Gastrocnemius medialis (tissue), 4 donors: ENCODE results near the gene ZSCAN16. TPM values are rescaled to one million over a fixed set of nuclear protein-coding genes. Genes with fewer than 3 reads are reported as not detected.

Experiments used
- ATAC-seq, 2 donors: fragments of 150-250 bp; one replicate each; pipeline ENCODE4 v1.9.1; 2016
- DNase-seq, 2 donors: peaks; one replicate each; pipeline ENCODE4 v3.0.0-alpha.2; 2019
- H3K27ac ChIP-seq, 4 donors: fragments of 200-600 bp; sonication (generic); 1 replicate in 1 of 4; 2 replicates in 3 of 4; pipeline ENCODE4 v1.5.1; 2016 to 2018; ENCODE audit warnings: mild to moderate bottlenecking in 2 of 4, moderate library complexity in 1 of 4
- H3K27me3 ChIP-seq, 3 donors: fragments of 200-600 bp; sonication (generic) in 2 of 3; 1 replicate in 1 of 3; 2 replicates in 2 of 3; pipeline versions ENCODE4 v1.5.1 to v1.6.0; 2016 to 2019; ENCODE audit warnings: mild to moderate bottlenecking in 1 of 3, moderate library complexity in 1 of 3
- H3K36me3 ChIP-seq, 2 donors: fragments of 200-600 bp; sonication (generic) in 1 of 2; one replicate each; pipeline ENCODE4 v1.5.1; 2017 to 2018
- H3K4me1 ChIP-seq, 2 donors: fragments of 200-600 bp; sonication (generic) in 1 of 2; one replicate each; pipeline ENCODE4 v1.5.1; 2016 to 2017; ENCODE audit warnings: mild to moderate bottlenecking in 2 of 2
- H3K4me3 ChIP-seq, 4 donors: fragments of 200-600 bp; sonication (generic) in 3 of 4; 1 replicate in 1 of 4; 2 replicates in 3 of 4; pipeline ENCODE4 v1.5.1; 2016 to 2019; ENCODE audit warnings: mild to moderate bottlenecking in 2 of 4
- H3K9me3 ChIP-seq, 3 donors: fragments of 200-600 bp; sonication (generic) in 2 of 3; 1 replicate in 1 of 3; 2 replicates in 2 of 3; pipeline ENCODE4 v1.5.1; 2016 to 2019
- POLR2A ChIP-seq, 2 donors: fragments of 450-650 bp; IDR thresholded peaks; one replicate each; pipeline ENCODE4 v1.6.1; 2017; ENCODE audit warnings: antibody characterized with exemption in 2 of 2, mild to moderate bottlenecking in 2 of 2, moderate library complexity in 2 of 2
- in situ Hi-C, 4 donors: fragments of 200-750 bp; cut with MboI; loops; one replicate each; pipeline versions ENCODE4 v1.15.0 to v1.8.0; 2017; ENCODE audit warnings: low sequenced_read_pairs in 4 of 4
- intact Hi-C: fragments of 100-400 bp; cut with DNase I; formaldehyde crosslinking; loops from one replicate; pipeline ENCODE4 v1.15.1; 2023; ENCODE audit warnings: low total_unique reads
- total RNA-seq, 4 donors: library from RNA; depleted of rRNA; stranded (reverse); fragments of >200 nt; gene quantifications; one replicate each; pipeline versions ENCODE4 v1.1.0 to v1.2.3, GENCODE V29; 2016
- TF ChIP-seq, protein P1 (sequence below), 5 experiments: fragments of 450-650 bp in 3 of 5; fragments of 200-600 bp in 2 of 5; sonication (generic) in 2 of 5; IDR thresholded peaks in 4 of 5; conservative IDR thresholded peaks in 1 of 5; 1 replicate in 4 of 5; 2 replicates in 1 of 5; pipeline ENCODE4 v1.5.1; 2016 to 2019; ENCODE audit warnings: antibody characterized with exemption in 5 of 5, mild to moderate bottlenecking in 3 of 5, moderate library complexity in 3 of 5

The ZSCAN16 gene
- total RNA-seq, 4 donors from 2014 or later, result 1.8 to 4.2 (median 3.4) TPM

DNA sequence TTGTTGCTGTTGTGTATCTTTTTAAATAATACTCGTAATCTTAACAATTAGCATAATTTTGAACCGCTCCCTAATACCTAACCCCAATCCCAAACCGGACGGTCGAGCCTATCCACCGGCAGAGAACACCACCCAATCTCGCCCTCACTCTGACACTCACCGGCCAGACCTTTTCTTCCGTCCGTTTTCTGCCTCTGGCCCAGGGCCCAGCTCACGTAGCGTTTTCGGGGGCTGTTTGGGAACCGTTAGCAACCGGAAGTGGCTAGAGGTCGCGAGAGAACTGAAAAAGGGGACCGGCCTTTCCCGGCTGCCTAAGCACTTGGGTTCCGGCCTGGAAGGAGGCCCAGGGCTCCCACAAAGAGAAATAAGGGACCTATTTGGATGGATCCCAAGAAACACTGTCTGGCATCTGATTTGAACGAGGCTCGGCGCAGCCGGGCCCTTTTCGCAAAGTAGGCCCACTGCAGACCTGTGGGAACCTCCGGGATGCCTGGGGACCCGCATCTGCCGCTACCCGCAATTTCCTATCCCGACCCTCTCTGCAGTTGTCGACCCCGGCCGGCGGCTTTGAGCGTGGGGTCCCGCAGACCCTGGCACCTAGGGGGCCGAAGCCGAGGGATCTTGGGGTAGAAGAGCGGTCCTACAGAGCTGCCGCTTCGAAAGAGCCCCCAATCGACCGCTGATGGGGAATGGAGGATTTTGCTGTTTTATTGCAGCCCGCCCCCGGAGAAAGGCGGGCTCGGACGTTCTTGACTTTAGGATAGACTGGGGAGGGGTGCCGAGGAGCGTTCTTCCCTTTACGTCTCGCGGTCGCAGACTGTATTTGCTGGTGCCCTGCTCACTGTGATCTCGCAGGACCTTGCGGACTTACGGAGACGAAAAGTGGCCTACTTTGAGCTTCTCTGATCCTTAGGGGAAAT is 12.4 kb downstream of the ZSCAN16 start:
- in situ Hi-C loops, result loop anchor here (10.0 to 25.0 kb wide), 4 partner anchors 52 to 218 kb away; partner anchors contain the start of genes ZSCAN26 (in 2 of the 4), NKAPL (in 1 of the 4), ZKSCAN4 (in 1 of the 4) and ZNF165 (in 1 of the 4)
- no peaks in the 10 kb centered on the region for H3K27me3 ChIP-seq
- ATAC-seq, result peak; percentile 90 to 93
- peak overlapping the region; percentile 90 to 97 (median 92) for H3K27ac ChIP-seq
- no peaks in the 10 kb centered on the region for H3K9me3 ChIP-seq
- H3K4me1 ChIP-seq, result peaks cover 17 to 21% of the 10 kb centered on the region in 2 donors
- peak in 1 of 2 donors; percentile 31 for TF ChIP-seq POLR2A (IDR thresholded peaks at IDR 0.05)
- TF ChIP-seq, protein P1, sequence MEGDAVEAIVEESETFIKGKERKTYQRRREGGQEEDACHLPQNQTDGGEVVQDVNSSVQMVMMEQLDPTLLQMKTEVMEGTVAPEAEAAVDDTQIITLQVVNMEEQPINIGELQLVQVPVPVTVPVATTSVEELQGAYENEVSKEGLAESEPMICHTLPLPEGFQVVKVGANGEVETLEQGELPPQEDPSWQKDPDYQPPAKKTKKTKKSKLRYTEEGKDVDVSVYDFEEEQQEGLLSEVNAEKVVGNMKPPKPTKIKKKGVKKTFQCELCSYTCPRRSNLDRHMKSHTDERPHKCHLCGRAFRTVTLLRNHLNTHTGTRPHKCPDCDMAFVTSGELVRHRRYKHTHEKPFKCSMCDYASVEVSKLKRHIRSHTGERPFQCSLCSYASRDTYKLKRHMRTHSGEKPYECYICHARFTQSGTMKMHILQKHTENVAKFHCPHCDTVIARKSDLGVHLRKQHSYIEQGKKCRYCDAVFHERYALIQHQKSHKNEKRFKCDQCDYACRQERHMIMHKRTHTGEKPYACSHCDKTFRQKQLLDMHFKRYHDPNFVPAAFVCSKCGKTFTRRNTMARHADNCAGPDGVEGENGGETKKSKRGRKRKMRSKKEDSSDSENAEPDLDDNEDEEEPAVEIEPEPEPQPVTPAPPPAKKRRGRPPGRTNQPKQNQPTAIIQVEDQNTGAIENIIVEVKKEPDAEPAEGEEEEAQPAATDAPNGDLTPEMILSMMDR (IDR thresholded peaks at IDR 0.05 in 4 of 5, conservative IDR thresholded peaks at IDR 0.05 in 1 of 5), result no peak
- peak overlapping the region; percentile 81 to 99 (median 98) for H3K4me3 ChIP-seq
- no peaks in the 10 kb centered on the region for H3K36me3 ChIP-seq
- intact Hi-C loops, result loop anchor here (2.0 to 5.0 kb wide), 5 partner anchors 35 to 665 kb away; partner anchors contain the start of genes ZNF165, ZNF184 and ZSCAN9
- peak; percentile 78 to 91 for DNase-seq

DNA sequence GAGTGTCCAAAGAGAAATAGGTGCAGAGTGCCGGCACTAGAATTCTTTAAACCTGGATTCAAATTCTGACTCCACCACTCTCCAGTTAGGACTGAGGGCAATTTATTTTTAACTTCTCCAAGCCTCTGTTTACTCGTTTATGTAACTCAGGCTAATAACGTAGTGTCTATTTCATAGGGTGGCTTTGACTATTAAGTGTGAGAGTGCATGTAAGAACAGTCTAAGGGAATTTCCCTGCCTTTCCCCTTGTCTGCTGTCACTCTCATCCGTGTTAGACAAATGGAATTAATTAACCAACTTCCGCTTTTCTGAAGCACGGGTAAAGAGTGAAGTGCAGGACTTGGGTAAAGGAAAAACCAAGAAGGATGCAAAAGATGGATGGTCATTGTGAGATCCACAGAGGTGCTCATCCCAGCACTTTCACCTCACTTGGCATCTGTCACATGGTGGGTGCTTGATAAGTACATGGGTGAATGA is 13.1 kb downstream of the ZSCAN16 start:
- in situ Hi-C loops (loop anchor here (10.0 to 25.0 kb wide), 4 partner anchors 53 to 217 kb away; partner anchors contain the start of genes ZSCAN26 (in 2 of the 4), NKAPL (in 1 of the 4), ZKSCAN4 (in 1 of the 4) and ZNF165 (in 1 of the 4)), intact Hi-C loops (loop anchor here (2.0 to 5.0 kb wide), 5 partner anchors 35 to 665 kb away; partner anchors contain the start of genes ZNF165, ZNF184 and ZSCAN9)
- peaks cover 20 to 24% of the 10 kb centered on the region in 2 donors for H3K4me1 ChIP-seq
- no peaks in the 10 kb centered on the region for H3K27me3 ChIP-seq
- ATAC-seq, result no peak
- no peaks in the 10 kb centered on the region for H3K9me3 ChIP-seq
- peak overlapping the region; percentile 81 to 99 (median 98) for H3K4me3 ChIP-seq
- TF ChIP-seq, protein P1 (IDR thresholded peaks at IDR 0.05 in 4 of 5, conservative IDR thresholded peaks at IDR 0.05 in 1 of 5), result no peak
- no peak for TF ChIP-seq POLR2A (IDR thresholded peaks at IDR 0.05)
- H3K27ac ChIP-seq, result peak overlapping the region; percentile 90 to 97 (median 92)
- DNase-seq, result no peak
- no peaks in the 10 kb centered on the region for H3K36me3 ChIP-seq

DNA sequence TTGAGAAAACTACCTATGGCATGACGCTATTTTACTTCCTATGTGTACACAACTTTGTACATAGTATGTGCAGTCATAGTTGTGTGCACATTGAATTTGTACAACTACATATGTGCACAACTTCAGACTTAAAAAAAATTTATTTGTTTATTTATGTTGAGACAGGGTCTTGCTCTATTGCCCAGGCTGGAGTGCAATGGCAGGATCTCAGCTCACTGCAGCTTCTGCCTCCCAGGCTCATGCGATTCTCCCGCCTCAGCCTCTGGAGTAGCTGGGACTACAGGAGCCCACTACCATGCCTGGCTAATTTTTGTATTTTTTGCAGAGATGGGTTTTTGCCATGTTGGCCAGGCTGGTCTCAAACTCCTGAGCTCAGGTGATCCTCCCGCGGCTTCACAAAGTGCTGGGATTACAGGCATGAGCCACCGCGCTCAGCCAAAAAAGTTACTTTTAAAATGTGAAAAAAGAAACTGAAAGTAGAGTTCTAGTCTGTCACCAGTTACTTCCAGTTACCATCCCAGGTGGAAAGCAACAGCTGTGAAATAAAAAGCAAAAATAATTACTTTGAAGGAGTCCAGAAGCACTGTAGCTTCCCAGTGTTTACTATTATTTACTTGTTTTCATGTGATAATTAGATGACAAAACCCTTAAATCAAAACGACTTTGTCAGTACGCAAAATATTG is 15.6 kb downstream of the ZSCAN16 start:
- Histone ChIP-seq H3K36me3 (peaks cover 0 to 2% of the 10 kb centered on the region in 2 donors), H3K27me3 (no peaks in the 10 kb centered on the region), H3K4me3 (no peak overlapping the region), H3K27ac (no peak overlapping the region), H3K4me1 (peaks cover 25 to 35% of the 10 kb centered on the region in 2 donors), H3K9me3 (no peaks in the 10 kb centered on the region)
- in situ Hi-C loops (loop anchor here (10.0 to 25.0 kb wide), 5 partner anchors 55 to 215 kb away; partner anchors contain the start of genes ZSCAN26 (in 2 of the 4), NKAPL (in 1 of the 4), ZKSCAN4 (in 1 of the 4) and ZNF165 (in 1 of the 4)), intact Hi-C loops (loop anchor here (2.0 to 5.0 kb wide), 4 partner anchors 15 to 668 kb away; partner anchors contain the start of genes ZNF184, ZSCAN16 and ZSCAN26)
- no peak for TF ChIP-seq POLR2A (IDR thresholded peaks at IDR 0.05)
- TF ChIP-seq, protein P1 (IDR thresholded peaks at IDR 0.05 in 4 of 5, conservative IDR thresholded peaks at IDR 0.05 in 1 of 5), result no peak
- ATAC-seq, result no peak
- no peak for DNase-seq

DNA sequence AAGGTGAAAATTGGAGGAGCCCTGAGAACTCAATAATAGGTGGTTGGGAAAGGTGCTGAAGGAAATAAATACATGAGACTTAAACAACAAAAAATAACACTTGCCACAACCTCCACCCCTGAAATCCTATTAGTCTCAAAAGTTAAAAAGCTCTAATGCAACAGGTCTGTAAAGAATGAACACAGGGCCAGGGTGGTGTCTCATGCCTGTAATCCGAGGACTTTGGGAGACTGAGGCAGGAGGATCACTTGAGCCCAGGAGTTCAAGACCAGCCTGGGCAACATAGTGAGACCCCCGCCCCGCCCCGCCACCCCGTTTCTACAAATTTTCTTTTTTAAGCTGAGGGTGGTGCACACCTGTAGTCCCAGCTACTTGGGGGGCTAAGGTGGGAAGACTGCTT is 16.2 kb downstream of the ZSCAN16 start:
- no peak for DNase-seq
- H3K9me3 ChIP-seq, result no peaks in the 10 kb centered on the region
- H3K27ac ChIP-seq, result no peak overlapping the region
- no peaks in the 10 kb centered on the region for H3K27me3 ChIP-seq
- H3K4me3 ChIP-seq, result no peak overlapping the region
- in situ Hi-C loops, result loop anchor here in 3 of 4 donors (10.0 to 25.0 kb wide), 2 partner anchors 74 to 122 kb away; partner anchors contain the start of genes NKAPL (in 1 of the 3), ZKSCAN4 (in 1 of the 3) and ZSCAN26 (in 1 of the 3)
- H3K4me1 ChIP-seq, result peaks cover 20 to 31% of the 10 kb centered on the region in 2 donors
- ATAC-seq, result no peak
- no peak for TF ChIP-seq POLR2A (IDR thresholded peaks at IDR 0.05)
- TF ChIP-seq, protein P1 (IDR thresholded peaks at IDR 0.05 in 4 of 5, conservative IDR thresholded peaks at IDR 0.05 in 1 of 5), result no peak
- intact Hi-C loops, result loop anchor here (1.0 to 5.0 kb wide), 3 partner anchors 16 to 127 kb away; partner anchors contain the start of genes ZKSCAN4, ZSCAN16 and ZSCAN26
- H3K36me3 ChIP-seq, result peaks cover 0 to 8% of the 10 kb centered on the region in 2 donors
